Measurements from ENCODE around the gene PTCH1. TPM values are rescaled to one million over a fixed set of nuclear protein-coding genes. Genes with fewer than 3 reads are reported as not detected.

PTCH1 gene
- total and polyA plus RNA-seq, 2 experiments from 2014 or later = 21.4 to 34.1 TPM

DNA sequence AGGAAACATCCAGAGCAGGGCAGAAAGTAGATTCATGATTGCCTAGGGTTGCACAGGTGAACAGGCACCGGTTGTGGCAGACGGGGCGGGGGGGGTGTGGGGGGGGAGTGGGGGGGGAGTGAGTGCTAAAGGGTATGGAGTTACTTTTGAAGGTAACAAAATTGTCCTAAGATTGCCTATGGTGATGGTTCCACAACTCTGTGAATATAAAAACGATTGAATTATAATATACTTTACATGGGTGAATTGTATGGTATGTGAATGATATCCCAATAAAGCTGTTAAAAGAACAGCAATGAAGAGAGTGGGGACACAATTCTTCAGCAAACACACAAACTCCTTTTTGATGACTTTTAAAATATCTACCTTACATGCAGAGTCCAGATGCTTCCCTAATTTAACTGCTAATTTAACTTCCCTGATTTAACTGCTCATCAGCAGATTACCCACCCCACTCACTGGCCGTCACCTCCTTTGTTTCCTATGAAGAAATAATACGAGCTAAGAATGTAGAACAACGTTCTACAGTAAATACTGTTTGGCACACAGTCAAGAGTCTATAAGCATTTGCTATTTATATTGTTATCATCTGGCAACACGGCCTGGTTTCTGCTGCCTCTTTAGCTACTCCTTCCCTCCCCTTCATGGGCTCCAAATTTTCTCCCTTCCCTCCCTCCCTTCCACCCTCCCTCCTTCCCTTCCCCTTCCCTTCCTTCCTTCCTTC lies 83.5 kb downstream of the PTCH1 start:
- Histone ChIP-seq H3F3A (replicated peaks; ENCODE audit: low read depth) (no peaks in the 10 kb centered on the region), H3K9me2 (ENCODE audit: insufficient read depth) (peaks cover 10% of the 10 kb centered on the region), H3K27ac (ENCODE audit: low read depth) (no peak overlapping the region), H3K4me3 (no peak overlapping the region), H3K4me1 (ENCODE audit: insufficient read depth) (peaks cover 3% of the 10 kb centered on the region; the same call in 1 of the 2 replicates), H3K27me3 (ENCODE audit: insufficient read depth) (no peaks in the 10 kb centered on the region), H4K20me1 (replicated peaks; ENCODE audit: insufficient read depth) (no peaks in the 10 kb centered on the region), H3K36me3 (ENCODE audit: insufficient read depth) (no peaks in the 10 kb centered on the region), H2AFZ (no peak overlapping the region), H3K79me2 (replicated peaks; ENCODE audit: insufficient read depth) (no peaks in the 10 kb centered on the region), H3K4me2 (no peak overlapping the region)
- Mint-ChIP-seq H3K27me3 (ENCODE audit: insufficient read depth, low read depth, poor library complexity) (peaks cover 11% of the 10 kb centered on the region), H3K9me3 (peaks cover 13% of the 10 kb centered on the region), H3K36me3 (ENCODE audit: low read depth) (peaks cover 9% of the 10 kb centered on the region), H3K27ac (no peak overlapping the region), H3K4me1 (peaks cover 10% of the 10 kb centered on the region), H3K4me3 (no peak overlapping the region)
- ATAC-seq = no peak
- no peak for DNase-seq (ENCODE audit: low spot score)
- TF ChIP-seq, protein P1, sequence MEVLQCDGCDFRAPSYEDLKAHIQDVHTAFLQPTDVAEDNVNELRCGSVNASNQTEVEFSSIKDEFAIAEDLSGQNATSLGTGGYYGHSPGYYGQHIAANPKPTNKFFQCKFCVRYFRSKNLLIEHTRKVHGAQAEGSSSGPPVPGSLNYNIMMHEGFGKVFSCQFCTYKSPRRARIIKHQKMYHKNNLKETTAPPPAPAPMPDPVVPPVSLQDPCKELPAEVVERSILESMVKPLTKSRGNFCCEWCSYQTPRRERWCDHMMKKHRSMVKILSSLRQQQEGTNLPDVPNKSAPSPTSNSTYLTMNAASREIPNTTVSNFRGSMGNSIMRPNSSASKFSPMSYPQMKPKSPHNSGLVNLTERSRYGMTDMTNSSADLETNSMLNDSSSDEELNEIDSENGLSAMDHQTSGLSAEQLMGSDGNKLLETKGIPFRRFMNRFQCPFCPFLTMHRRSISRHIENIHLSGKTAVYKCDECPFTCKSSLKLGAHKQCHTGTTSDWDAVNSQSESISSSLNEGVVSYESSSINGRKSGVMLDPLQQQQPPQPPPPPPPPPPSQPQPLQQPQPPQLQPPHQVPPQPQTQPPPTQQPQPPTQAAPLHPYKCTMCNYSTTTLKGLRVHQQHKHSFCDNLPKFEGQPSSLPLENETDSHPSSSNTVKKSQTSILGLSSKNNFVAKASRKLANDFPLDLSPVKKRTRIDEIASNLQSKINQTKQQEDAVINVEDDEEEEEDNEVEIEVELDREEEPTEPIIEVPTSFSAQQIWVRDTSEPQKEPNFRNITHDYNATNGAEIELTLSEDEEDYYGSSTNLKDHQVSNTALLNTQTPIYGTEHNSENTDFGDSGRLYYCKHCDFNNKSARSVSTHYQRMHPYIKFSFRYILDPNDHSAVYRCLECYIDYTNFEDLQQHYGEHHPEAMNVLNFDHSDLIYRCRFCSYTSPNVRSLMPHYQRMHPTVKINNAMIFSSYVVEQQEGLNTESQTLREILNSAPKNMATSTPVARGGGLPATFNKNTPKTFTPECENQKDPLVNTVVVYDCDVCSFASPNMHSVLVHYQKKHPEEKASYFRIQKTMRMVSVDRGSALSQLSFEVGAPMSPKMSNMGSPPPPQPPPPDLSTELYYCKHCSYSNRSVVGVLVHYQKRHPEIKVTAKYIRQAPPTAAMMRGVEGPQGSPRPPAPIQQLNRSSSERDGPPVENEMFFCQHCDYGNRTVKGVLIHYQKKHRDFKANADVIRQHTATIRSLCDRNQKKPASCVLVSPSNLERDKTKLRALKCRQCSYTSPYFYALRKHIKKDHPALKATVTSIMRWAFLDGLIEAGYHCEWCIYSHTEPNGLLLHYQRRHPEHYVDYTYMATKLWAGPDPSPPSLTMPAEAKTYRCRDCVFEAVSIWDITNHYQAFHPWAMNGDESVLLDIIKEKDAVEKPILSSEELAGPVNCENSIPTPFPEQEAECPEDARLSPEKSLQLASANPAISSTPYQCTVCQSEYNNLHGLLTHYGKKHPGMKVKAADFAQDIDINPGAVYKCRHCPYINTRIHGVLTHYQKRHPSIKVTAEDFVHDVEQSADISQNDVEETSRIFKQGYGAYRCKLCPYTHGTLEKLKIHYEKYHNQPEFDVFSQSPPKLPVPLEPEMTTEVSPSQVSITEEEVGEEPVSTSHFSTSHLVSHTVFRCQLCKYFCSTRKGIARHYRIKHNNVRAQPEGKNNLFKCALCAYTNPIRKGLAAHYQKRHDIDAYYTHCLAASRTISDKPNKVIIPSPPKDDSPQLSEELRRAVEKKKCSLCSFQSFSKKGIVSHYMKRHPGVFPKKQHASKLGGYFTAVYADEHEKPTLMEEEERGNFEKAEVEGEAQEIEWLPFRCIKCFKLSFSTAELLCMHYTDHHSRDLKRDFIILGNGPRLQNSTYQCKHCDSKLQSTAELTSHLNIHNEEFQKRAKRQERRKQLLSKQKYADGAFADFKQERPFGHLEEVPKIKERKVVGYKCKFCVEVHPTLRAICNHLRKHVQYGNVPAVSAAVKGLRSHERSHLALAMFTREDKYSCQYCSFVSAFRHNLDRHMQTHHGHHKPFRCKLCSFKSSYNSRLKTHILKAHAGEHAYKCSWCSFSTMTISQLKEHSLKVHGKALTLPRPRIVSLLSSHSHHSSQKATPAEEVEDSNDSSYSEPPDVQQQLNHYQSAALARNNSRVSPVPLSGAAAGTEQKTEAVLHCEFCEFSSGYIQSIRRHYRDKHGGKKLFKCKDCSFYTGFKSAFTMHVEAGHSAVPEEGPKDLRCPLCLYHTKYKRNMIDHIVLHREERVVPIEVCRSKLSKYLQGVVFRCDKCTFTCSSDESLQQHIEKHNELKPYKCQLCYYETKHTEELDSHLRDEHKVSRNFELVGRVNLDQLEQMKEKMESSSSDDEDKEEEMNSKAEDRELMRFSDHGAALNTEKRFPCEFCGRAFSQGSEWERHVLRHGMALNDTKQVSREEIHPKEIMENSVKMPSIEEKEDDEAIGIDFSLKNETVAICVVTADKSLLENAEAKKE (CRISPR knock-in tag; IDR thresholded peaks at IDR 0.05) = no peak
- TF ChIP-seq ZNF331 (CRISPR knock-in tag; IDR thresholded peaks at IDR 0.05; ENCODE audit: low read depth) (no peak), ZNF114 (CRISPR knock-in tag; IDR thresholded peaks at IDR 0.05) (no peak), NANOG (IDR thresholded peaks at IDR 0.05; ENCODE audit: borderline replicate concordance) (no peak), JUNB (IDR thresholded peaks at IDR 0.05; ENCODE audit: unreplicated experiment) (no peak), STAT1 (IDR thresholded peaks at IDR 0.05; ENCODE audit: unreplicated experiment) (no peak), EZH2phosphoT487 (IDR thresholded peaks at IDR 0.05; ENCODE audit: unreplicated experiment) (no peak), EZH2 (IDR thresholded peaks at IDR 0.05; ENCODE audit: low read depth, unreplicated experiment) (no peak), CREB1 (CRISPR knock-in tag; IDR thresholded peaks at IDR 0.05; ENCODE audit: low read depth) (no peak)
- TF ChIP-seq, protein P2, sequence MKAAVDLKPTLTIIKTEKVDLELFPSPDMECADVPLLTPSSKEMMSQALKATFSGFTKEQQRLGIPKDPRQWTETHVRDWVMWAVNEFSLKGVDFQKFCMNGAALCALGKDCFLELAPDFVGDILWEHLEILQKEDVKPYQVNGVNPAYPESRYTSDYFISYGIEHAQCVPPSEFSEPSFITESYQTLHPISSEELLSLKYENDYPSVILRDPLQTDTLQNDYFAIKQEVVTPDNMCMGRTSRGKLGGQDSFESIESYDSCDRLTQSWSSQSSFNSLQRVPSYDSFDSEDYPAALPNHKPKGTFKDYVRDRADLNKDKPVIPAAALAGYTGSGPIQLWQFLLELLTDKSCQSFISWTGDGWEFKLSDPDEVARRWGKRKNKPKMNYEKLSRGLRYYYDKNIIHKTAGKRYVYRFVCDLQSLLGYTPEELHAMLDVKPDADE (IDR thresholded peaks at IDR 0.05) = no peak

Data from GM23338 (cell line).